GM21526 (cell line): ENCODE results near the gene GRAMD1A.

Experiments used
- ATAC-seq: cut with Tn5 transposase; IDR thresholded peaks from one replicate; pipeline ENCODE4 v1.9.1; 2021; ENCODE audit warnings: moderate library complexity; ENCODE audit not compliant: unreplicated experiment, low FRiP score

GRAMD1A gene

GRCh38 chr19:35033067-35034004 is 33.2 kb downstream of the GRAMD1A start:
- no peak for ATAC-seq

GRCh38 chr19:35034005-35034502 is 33.9 kb downstream of the GRAMD1A start:
- ATAC-seq = no peak

- ATAC-seq = no peak
Observed at GRCh38 chr19:35034588-35035382, 34.7 kb downstream of the GRAMD1A start.

GRCh38 chr19:35037716-35038622 is 37.8 kb downstream of the GRAMD1A start:
- ATAC-seq = no peak

- no peak for ATAC-seq
Observed at GRCh38 chr19:35038623-35039512, 38.7 kb downstream of the GRAMD1A start.

GRCh38 chr19:35039881-35040825 is 40.0 kb downstream of the GRAMD1A start:
- ATAC-seq = no peak

- ATAC-seq = no peak
Observed at GRCh38 chr19:35040826-35041547, 40.9 kb downstream of the GRAMD1A start.

GRCh38 chr19:35041548-35042055 is 41.5 kb downstream of the GRAMD1A start, which contains the start of gene HPN:
HPN (plus strand) TSS chr19:35041721; CDS start chr19:35042507, 786 bp downstream.
- ATAC-seq = no peak

GRCh38 chr19:35042056-35042730 is 42.1 kb downstream of the GRAMD1A start:
- no peak for ATAC-seq

GRCh38 chr19:35042954-35043604 is 43.0 kb downstream of the GRAMD1A start:
- ATAC-seq = no peak

GRCh38 chr19:35043906-35044305 is 43.8 kb downstream of the GRAMD1A start:
- no peak for ATAC-seq

GRCh38 chr19:35044317-35045117 is 44.4 kb downstream of the GRAMD1A start:
- ATAC-seq = no peak

GRCh38 chr19:35045667-35046300 is 45.7 kb downstream of the GRAMD1A start:
- ATAC-seq = no peak

- ATAC-seq = no peak
Observed at GRCh38 chr19:35046461-35046860, 46.3 kb downstream of the GRAMD1A start.

- no peak for ATAC-seq
Observed at GRCh38 chr19:35048911-35049411, 48.8 kb downstream of the GRAMD1A start.
